CD4-positive, alpha-beta T cell treated with Interleukin-15 for 4 hours (primary cell): ENCODE measurements around the gene RANGRF.

Experiments used
- DNase-seq: peaks from one replicate; pipeline ENCODE4 v3.0.0-alpha.2; 2020; ENCODE audit warnings: low spot score

RANGRF gene

DNA sequence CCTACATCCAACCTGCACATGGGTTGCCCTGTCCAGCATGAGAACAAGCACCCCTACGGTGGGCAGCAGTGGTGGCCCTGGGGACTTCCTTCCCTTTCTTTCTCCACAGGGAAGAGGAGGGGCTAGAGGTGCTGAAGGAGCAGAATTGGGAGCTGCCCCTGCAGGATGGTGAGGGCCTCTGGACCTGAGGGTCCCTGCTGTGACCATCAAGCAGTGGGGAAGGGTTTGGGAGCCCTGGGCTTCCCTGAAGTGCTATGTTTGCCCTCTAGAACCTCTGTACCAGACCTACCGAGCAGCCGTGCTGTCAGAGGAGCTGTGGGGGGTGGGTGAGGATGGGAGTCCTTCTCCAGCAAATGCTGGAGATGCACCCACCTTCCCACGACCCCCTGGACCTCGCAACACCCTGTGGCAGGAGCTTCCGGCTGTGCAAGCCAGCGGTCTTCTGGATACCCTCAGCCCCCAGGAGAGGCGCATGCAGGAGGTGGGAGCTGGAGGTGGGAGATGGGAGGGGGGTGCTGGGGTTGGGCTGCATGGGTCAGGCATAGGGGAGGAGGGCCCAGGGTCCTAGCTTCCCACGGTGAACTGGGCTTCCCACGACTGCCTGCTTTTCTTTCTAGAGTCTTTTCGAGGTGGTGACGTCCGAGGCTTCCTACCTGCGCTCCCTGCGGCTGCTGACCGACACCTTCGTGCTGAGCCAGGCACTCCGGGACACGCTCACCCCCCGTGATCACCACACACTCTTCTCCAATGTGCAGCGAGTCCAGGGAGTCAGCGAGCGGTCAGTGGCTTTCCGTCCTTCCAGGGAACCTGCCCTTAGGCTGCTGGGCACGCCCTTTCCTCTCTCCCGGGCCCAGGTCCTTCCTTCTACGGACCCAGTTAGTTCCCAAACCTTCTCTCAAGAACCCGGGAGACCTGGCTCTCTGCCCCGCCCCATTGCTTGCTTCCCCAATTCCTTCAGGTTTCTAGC is 26.6 kb downstream of the RANGRF start:
- DNase-seq: no peak

GRCh38 chr17:8315764-8316217 is 27.3 kb downstream of the RANGRF start:
- DNase-seq: no peak

DNA sequence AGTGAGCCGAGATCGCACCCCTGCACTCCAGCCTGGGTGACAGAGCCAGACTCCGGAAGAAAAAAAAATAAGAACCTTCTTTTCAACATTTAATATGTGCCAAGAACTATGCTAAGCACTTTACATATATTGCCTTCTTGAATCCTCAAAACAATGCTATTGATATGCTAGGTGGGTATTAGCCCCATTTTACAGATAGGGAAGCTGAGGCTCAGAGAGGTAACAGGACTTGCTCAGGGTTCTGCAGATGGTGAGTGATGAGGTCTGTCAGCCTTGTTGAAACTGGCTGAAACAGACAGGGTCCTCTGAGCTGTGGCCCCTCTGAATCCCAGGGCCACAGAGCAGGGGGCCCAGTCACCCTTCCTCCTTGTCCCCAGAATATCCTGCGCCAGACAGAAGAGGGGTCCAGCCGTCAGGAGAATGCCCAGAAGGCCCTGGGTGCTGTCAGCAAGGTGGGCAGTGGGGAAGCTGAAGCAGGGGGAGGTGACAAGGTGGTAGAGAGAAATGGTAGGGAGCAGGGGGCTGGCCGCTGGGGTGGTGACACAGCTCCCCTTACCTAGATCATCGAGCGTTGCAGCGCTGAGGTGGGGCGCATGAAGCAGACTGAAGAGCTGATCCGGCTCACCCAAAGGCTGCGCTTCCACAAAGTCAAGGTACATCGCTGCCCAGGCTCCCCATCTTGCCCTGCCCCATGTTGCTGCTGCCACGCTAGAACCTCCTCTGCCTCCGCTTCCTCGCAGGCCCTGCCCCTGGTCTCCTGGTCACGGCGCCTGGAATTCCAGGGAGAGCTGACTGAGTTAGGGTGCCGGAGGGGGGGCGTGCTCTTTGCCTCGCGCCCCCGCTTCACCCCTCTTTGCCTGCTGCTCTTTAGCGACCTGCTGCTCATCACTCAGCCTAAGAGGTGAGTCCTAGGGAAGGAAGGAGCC is 29.8 kb downstream of the RANGRF start:
- DNase-seq: no peak

- DNase-seq: no peak
Observed at GRCh38 chr17:8320262-8320661, 31.8 kb downstream of the RANGRF start.

DNA sequence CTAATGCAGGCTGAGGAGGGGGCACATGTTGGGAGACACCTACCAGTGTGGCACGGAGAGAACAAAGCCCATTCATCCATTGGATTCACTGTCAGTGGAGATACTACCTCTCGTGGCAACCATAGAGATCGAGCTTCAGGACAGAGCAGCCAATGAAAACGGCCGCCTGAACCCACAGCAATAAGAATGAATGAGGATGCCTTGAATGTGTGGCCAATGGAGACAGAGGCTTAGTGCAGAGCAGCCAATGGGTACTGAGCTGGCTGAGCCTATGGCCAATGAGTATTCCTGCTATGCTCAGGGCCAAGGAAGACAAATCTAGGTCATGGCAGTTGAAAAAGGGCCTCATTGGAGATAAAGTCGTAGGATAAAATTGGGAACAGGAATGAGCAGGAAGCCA is 32.5 kb downstream of the RANGRF start:
- DNase-seq: no peak

DNA sequence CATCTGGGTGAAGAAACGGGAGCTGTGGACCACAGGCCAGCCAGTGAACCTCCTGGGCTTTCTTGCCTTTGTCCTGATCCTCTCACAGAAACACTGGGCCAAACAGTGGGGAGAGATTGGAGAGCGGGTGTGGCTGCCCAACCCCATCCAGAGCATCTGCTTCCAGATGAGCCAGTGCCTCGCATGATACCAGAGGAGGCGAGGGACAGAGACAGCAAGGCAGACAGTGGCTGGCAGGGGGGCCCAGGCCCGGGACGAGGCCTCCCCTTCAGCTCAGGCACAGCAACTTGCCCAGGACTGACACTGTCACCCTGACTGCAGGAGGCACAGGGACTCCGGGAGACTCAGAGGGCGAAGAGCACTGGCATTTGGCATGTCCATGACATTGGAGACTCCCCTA is 33.6 kb downstream of the RANGRF start:
- DNase-seq: no peak

DNA sequence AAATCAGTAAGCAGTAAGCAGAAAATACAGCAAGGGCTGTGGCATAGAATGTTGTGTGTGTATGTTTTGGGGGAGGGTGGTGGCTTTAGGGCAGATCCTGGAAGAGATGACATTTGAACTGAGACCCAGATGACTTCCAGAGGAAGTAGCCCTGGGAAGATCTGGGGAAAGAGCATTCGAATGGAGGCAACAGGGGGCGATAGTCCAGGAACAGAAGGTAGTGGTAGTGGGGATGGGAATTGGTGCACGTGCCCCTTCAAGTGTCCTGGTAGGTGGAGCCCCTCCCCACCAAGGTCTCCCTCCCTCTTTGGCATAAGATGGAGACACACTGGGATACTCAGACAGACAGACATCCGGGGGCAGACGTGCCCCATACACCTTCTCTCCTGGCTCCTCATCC is 35.7 kb downstream of the RANGRF start:
- no peak for DNase-seq

DNA sequence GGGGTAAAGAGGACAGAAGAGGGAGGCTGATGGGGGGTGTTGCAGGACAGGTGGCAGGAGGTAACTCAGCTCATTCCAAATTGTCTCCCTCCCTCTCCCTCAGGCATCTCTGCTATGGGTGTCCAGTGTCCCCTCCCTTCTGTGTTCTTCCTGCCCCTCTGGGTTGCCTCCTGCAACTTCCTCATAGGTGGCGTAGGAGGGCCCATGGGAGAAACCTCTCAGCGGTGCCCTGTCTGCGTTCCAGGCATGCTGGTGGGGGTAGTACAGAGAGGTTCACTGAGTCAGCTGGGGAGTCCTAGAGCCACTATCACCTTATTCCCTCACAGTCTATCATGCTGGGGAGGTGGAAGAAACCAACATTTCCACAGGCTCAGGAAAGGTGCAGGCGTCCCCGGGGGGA is 36.5 kb downstream of the RANGRF start:
- DNase-seq: no peak

DNA sequence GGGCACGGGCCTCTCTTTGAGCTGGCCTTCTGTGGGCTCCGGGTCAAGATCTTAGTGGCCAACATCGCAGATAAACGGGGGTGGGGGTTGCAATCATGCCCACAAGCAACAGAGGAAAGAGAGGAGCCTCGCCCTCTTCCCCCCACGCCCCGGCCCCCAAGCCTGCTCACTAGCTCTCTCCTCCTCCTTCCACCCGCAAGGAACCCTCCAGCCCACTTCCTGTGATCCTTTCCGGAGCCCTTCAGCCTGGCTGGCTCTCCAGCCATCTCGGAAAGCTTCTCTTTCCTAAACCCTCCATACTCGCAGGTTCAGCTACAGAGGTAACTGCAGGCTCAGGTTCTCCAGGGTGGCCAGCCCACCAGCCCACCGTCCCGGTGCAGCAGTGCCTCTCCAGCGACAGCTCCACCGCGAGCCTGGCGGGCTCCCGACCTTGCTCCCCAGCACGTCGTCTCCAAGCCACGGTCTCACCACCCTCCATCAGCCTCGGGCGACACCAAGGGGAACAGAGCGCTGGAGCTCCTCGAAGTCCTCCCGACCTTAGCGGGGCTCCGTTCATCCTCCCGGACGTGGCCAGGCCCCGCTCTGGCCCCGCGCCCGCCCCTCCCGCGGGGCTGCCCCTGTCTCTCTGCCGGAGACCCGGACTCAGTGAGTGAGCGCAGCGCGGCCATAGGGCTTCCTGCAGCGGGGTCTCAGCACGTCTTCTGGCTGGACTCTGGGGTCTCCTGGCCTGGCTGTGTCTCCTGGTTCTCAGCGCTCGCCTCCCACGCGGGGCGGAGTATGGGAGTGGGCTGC is 38.2 kb downstream of the RANGRF start:
- no peak for DNase-seq

DNA sequence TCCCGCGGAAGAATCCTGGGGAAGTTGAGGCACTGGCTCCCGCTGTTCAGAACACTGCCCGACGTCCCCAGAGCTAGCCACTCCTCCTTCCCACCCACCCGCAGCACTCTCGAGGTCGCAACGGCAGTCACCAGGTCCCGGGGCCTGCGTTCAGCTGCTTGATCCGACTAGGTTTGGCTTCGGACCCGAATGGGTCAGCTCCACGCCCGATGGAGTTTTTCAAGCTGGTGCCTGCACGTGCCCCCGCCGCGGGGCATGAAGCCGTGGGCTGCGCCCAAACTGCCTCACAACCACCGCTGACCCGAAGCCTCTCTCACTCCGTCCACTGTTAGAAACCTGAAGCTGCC is 38.8 kb downstream of the RANGRF start:
- no peak for DNase-seq

GRCh38 chr17:8332128-8332527 is 43.7 kb downstream of the RANGRF start:
- DNase-seq: no peak

DNA sequence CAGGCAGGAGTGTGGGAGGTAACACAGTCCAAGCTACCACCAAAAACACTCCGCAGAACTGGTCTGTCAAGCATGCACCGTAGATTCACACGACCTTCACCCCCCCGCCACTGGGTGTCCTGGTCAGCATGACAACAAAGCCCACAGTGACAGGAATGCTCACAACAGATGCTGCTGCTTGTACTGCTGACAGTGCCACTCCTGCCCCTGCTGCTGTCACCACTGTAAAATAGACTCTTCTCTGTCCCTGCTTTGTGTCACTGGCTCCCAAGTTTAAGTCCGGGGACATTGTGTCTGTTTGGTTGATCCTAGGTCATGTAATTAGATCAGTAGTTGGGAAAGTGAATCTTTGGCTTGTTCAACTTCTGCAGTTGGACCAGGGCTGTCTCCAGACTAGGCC is 44.2 kb downstream of the RANGRF start:
- DNase-seq: no peak

GRCh38 chr17:8333281-8333680 is 44.8 kb downstream of the RANGRF start:
- DNase-seq: no peak

- DNase-seq: no peak
Observed at GRCh38 chr17:8337802-8338752, 49.6 kb downstream of the RANGRF start.

DNA sequence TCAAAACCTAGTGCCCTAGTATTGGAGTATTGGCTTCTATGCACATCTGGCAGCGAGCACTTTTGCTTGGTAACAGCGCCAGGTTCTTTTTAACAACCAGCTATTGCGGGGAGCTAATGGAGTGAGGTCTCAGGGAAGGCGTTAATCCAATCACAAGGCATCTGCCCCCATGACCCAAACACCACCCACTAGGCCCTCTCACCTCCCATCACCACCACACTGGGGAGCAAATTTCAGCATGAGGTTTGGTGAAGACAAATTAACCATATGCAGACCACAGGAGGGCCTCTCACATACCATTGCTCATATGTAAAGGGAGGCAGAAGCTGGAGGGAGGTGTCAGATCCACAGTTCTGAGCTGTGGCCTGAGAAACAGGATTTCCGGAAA is 50.3 kb downstream of the RANGRF start:
- DNase-seq: no peak

- no peak for DNase-seq
Observed at GRCh38 chr17:8339540-8339939, 51.1 kb downstream of the RANGRF start, which contains the start of gene ODF4. Gene ODF4, plus strand, starts transcription at chr17:8339840. Its CDS starts 212 bp downstream, at chr17:8340052.
